ENCODE data around the gene ZNF146. TPM values are rescaled to one million over a fixed set of nuclear protein-coding genes. Genes with fewer than 3 reads are reported as not detected.
"Not testable (repeated sequence)": the region's sequence is repeated elsewhere in the genome, so short reads cannot be mapped to it uniquely, and the experiment has no call there.

The ZNF146 gene
- total RNA-seq, 1 donor from 2014 or later: 29.1 TPM

DNA sequence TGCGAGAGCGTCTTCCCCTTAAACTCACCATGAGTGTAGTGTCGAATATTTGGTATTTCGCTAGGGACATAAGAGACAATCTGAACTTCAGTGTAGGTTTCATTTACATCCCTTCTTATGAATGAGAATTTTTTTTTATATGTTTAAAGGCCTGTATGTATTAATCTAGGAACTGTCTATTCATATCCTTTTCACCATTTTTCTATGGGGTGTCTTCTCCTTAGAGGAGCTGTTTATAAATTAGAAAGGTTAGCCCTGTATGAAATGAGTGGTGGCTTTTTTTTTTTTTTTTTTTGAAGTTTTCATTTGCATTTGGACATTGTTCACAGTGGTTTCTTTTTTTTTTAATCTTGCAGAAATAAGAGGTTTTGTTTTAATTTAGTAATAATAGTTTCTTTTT is 7.6 kb downstream of the ZNF146 start:
- intact Hi-C loops (cut with micrococcal nuclease): no loop called here
- DNase-seq (no peak), ATAC-seq (no peak)

DNA sequence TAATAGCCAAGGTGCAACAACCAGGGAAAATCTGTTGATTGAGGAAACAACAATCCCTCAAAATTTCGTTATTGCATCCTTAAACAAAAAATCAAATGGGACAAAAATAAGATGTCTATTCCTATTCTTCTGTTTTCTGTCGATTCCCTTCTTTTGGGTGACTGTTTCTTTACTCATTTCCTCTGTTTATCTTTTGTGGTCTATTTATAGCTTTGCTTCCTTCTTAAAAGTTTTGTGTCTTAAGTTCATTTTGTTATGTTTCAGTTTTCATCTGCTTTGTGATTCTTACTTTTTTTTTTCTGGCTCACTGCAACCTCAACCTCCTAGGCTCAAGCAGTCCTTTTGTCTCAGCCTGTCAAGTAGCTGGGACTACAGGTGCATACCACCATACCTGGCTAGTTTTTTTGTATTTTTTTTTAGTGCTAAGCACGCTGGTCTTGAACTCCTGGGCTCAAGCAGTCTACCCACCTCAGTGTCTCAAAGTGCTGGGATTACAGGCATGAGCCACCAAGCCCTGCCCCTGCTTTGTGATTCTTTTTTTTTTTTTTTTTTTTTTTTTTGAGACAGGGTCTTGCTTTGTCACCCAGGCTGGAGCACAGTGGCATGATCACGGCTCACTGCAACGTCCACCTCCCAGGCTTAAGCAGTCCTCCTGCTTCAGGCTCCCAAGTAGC is 10.4 kb downstream of the ZNF146 start:
- intact Hi-C loops (cut with micrococcal nuclease): no loop called here
- ATAC-seq: no peak
- DNase-seq: no peak

DNA sequence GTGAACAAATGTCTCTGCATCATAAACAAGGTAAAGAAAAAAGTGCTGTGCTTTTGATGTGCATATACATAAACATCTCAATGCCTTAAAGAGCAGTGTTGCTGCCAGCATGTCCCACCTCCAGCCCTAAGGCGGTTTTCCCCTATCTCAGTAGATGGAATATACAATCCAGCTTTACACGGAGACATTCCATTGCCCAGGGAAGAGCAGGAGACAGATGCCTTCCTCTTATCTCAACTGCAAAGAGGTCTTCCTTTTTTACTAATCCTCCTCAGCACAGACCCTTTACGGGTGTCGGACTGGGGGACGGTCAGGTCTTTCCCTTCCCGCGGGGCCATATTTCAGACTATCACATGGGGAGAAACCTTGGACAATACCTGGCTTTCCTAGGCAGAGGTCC is 18.7 kb downstream of the ZNF146 start:
- DNase-seq; intact Hi-C loops (cut with micrococcal nuclease); ATAC-seq: not testable (repeated sequence)

DNA sequence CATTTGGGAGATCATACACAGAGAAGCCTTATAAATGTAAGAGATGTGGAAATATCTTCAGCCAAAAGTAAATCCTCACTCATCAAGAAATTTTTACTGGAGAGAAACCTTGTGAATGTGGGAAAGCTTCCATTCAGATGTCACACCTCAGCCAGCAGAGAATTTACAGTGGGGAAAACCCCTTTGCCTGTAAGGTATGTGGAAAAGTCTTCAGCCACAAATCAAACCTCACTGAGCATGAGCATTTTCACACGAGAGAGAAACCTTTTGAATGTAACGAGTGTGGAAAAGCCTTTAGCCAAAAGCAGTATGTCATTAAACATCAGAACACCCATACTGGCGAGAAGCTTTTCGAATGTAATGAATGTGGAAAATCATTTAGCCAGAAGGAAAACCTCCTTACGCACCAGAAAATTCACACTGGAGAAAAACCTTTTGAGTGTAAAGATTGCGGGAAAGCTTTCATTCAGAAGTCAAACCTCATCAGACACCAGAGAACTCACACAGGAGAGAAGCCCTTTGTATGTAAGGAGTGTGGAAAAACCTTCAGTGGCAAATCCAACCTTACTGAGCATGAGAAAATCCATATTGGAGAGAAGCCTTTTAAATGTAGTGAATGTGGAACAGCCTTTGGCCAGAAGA is 21.5 kb downstream of the ZNF146 start:
- intact Hi-C loops (cut with micrococcal nuclease): no loop called here
- DNase-seq: no peak
- ATAC-seq: no peak

DNA sequence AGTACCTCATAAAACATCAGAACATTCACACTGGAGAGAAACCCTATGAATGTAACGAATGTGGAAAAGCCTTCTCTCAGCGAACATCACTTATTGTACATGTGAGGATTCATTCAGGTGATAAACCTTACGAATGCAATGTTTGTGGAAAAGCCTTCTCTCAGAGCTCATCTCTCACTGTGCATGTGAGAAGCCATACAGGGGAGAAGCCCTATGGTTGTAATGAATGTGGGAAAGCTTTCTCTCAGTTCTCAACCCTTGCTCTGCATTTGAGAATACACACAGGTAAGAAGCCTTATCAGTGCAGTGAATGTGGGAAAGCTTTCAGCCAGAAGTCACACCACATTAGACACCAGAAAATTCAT is 22.0 kb downstream of the ZNF146 start:
- intact Hi-C loops (cut with micrococcal nuclease): no loop called here
- ATAC-seq (no peak), DNase-seq (no peak)

DNA sequence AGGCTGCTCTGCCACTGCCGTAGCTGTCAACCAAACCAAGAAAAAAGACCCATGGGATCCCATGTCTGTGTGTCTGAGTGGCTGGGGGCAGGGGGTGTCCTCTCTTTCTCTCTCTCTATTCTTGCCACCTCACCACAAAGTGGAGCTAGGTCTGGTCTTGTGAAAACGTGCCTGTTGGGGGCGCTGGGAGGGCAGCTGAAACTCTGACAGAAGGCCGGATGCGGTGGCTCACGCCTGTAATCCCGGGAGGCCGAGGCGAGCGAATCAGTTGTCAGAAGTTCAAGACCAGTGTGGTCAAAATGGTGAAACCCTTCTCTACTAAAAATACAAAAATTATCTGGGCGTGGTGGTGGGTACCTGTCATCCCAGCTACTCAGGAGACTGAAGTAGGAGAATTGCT is 29.2 kb downstream of the ZNF146 start:
- DNase-seq (no peak), ATAC-seq (no peak)
- intact Hi-C loops (cut with micrococcal nuclease): no loop called here

DNA sequence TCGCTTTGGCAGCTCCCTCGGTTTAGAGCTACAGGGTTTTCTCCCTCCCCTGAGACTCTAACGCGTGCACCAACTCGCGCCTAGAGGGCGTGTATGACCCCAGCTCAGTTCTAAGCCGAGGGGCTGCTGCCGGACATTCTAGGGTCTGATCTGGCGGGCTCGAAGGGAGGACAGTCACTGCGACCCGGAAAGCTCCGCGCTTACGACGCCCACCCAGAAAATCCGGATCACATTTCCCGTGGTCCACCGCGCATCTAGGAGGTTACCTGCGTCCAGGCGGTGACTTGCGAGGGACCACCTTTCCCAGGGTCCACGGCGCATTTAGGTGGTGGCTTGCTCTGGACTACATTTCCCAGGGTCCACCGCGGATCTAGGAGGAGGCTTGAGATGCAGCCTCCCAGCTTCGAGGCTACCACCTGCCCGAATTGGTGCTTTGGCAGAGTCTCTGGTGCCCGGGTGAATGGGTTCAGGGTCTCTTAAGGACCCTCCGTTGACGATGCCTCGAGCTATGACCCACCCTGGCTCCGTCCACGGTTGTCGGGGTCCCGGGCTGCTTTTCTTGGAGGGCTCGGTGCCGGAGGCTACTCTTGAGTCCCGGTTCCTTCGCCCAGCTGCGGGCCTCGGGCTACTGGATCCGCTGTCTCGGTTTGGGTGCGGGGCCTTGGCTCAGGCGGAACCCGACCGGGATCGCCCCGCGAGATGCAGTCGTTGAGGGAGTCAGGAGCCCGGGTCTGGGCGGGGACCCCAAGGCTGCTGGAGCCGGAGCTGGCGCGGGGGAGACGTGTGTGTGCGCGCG is 30.5 kb downstream of the ZNF146 start:
- intact Hi-C loops (cut with micrococcal nuclease): no loop called here
- peak; percentile 65 for ATAC-seq

DNA sequence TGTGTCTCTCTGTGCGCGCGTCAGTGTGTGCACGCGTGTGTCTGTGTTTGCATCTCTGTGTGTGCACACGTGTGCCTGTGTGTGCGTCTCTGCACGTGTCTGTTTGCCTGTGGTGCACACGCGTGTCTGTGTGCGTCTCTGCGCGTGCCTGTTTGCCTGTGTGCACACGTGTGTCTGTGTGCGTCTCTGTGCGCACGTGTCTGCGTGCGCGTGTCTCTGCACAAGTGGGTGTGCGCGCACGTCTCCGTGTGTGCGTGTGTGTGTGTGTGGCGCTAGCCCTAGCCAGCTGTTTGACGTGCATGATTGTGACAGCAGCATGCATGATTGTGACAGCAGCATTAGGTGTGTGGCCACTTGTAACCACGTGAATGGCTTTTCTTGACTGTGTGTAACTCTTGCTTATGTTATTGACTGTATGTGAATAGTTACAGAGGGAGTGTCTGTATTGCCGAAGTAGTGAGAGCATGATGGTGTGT is 31.1 kb downstream of the ZNF146 start:
- no peak for DNase-seq
- intact Hi-C loops (cut with micrococcal nuclease): no loop called here
- peak; percentile 22 for ATAC-seq

More for the DNA sequence above, 30.5 kb downstream of the ZNF146 start:
- DNase-seq: no peak

DNA sequence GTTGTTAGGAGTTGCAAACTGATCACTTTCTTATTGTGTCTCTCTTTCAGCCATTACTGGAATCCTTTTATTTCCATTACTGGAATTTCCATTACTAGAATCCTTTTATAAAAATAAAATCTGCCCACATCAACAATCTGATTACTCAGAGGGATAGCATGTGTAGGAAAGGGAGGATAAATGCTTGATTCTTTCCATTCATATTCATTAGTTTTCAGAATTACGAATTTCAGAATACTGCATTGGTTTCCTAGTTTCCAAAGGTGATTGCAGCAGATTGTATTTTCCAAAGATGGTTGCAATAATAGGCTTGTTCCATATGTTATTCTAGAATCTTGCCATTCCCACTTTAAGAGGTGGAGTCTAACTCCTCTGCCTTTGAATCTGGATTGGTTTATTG is 37.1 kb downstream of the ZNF146 start:
- ATAC-seq: no peak
- intact Hi-C loops (cut with micrococcal nuclease): no loop called here
- DNase-seq: no peak

DNA sequence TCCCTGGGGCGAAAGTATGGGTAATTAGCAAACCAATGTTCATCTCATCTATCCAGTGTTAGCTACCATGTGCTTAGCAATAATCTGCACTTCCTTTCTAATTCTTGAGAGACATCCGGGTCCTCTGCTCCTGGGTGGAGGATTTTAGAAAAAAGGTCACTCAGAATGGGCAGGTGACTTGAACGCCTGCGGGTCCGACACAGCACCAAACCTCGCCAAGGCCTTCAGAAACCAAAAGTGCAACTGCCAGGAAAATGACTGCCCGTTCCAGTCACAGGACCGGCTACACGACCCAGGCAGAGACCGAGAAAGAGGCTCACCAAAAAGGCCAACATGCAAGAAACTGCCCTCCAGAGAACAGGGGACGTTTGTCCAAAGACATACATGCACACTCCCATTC is 39.9 kb downstream of the ZNF146 start:
- intact Hi-C loops (cut with micrococcal nuclease): no loop called here
- DNase-seq (no peak), ATAC-seq (no peak)

DNA sequence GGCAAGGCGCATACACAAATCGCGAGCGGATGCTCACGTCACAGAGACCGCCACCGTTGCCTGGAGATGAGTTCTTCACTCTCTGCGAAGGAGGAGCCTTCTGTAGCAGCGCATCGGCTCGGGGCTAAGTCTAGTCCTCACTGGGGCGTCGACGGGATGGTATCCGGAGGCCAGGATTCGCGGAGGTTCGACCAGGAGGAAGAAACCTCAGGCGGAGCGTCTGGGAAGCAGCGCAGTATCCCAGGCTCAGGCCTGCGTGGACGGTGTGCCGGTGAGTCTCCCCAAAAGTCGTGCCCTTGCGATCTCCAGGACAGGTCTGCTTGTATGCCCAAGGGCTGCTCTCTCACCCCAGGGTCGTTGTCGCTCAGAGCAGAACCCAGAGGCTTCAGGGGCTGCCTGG is 40.4 kb downstream of the ZNF146 start:
- DNase-seq (no peak), ATAC-seq (no peak)
- intact Hi-C loops (cut with micrococcal nuclease): no loop called here

DNA sequence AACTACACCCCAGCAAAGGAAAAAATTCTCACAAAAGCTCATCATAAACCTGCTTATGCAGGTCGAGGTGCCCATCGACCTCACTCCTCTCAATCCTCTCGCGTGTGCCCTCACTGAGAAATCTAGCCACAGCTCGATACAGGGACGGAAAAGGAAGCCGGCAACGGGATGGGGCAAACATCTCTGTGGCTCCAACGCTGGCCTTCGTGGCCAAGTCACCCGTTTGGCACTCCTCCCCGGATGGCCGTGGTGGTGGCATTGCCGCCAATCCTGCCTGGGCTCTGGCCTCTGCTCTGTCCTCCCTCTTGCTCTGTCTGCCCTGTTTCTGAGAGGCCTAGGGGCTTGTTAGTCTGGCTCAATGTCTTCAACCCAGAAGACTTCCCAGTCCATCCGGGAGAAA is 41.2 kb downstream of the ZNF146 start:
- intact Hi-C loops (cut with micrococcal nuclease): no loop called here
- ATAC-seq: no peak
- no peak for DNase-seq

DNA sequence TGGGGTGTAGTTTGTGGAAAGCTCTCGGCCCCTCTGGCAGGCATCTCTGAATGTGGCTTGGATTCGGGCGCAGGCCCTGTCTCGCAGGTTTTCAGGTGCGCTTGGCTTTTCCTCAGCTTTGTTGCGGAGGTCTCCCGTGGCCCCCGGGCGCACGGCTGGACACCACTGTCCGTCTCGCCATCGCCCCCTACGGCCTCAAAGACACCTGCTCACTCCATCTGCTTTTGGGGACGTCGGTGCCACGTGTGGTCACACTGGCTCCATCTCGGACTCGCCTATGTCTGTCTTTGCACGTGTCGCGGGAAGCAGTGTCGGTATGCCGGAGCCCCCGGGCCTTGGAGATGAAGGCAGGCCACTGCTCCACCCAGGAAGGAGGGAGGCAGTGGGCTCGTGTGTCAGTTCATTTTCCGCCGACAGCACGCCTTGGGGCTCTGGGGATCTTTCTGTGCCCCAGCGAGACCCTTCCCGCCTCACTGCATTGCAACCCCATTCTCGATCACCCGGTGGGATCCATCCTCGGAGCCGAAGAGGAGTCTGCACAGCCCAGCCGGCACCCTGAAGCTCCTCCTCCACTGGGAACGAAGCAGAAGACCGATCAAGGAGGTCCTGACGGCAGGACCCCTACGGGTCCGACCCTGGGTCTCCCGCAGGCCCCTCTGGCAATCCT is 42.1 kb downstream of the ZNF146 start:
- intact Hi-C loops (cut with micrococcal nuclease): no loop called here
- DNase-seq (peak; percentile 28), ATAC-seq (peak; percentile 35)

DNA sequence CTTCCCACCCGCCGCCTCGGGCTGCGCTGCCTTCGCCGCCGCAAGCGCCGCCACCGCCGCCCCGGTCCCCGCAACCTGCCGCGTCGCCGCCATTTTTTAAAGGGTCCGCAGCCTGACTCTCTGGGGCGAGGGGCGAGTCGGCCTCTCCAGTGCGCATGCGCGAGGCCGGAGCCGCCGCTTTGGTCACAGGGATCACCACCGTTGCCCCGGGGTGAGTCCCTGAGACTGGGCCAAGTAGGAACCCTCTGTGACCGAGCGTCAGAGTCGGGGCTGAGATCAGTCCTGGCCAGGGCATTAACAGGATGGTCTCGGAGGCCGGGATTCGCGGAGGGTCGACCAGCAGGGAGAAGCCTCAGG is 42.6 kb downstream of the ZNF146 start:
- intact Hi-C loops (cut with micrococcal nuclease): no loop called here
- DNase-seq: peak; percentile 73
- ATAC-seq: peak; percentile 92

DNA sequence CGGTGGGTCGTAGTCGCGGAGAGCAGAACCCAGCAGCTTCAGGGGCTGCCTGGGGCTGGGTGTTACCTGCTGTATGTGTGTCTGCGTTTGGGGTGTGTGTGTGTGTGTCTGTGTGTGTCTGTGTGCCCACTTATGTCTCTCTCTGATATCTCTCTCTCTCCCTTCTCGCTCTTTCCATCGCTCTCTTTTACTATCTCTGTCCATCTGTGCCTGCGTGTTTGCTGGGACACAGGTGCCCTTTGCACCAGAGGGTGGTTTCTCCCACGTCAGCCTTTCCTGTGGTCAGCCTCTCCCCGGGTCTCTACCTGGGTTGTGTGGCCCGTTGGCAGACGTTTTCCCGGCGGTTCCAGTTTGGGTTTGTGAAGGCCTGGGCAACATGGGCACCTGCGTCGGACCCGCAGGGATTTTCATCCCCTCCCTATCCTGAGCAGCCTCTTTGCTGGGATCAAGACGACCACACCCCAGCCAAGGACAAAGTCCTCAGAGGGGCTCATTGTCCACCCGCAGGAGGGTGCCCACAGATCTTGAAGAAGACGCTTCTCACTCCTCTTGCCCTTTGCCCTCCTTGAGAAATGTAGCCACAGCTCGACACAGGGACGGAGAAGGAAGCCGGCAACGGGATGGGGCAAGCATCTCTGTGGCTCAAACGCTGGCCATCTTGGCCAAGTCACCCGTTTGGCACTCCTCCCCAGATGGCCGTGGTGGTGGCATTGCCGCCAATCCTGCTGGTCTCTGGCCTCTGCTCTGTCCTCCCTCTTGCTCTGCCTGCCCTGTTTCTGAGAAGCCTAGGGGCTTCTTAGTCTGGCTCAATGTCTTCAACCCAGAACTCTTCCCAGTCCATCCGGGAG is 43.3 kb downstream of the ZNF146 start:
- DNase-seq: no peak
- intact Hi-C loops (cut with micrococcal nuclease): no loop called here
- peak; percentile 17 for ATAC-seq

DNA sequence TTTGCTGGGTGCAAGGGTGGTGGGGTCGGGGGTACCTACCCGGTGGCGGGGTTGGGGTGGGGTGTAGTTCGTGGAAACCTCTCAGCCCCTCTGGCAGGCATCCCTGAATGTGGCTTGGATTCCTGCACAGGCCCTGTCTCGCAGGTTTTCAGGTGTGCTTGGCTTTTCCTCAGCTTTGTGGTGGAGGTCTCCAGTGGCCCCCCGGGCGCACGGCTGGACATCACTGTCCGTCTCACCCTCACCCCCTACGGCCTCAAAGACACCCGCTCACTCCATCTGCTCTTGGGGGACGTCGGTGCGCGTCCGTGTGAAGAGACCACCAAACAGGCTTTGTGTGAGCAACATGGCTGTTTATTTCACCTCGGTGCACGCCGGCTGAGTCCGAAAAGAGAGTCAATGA is 44.3 kb downstream of the ZNF146 start:
- ATAC-seq (no peak), DNase-seq (no peak)
- intact Hi-C loops (cut with micrococcal nuclease): no loop called here

DNA sequence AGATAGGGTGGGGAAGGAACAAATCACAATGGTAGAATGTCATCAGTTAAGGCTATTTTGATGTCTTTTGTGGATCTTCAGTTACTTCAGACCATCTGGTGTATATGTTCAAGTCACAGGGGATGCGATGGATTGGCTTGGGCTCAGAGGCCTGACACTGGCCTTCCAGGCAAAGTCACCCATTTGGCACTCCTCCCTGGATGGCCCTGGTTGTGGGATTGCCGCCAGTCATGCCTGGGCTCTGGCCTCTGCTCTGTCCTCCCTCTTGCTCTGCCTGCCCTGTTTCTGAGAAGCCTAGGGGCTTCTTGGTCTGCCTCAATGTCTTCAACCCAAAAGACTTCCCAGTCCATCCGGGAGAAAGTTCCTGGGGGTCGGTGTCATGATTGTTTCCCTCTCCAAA is 50.2 kb downstream of the ZNF146 start:
- DNase-seq (peak; percentile 44), ATAC-seq (peak; percentile 72)
- intact Hi-C loops (cut with micrococcal nuclease): no loop called here

DNA sequence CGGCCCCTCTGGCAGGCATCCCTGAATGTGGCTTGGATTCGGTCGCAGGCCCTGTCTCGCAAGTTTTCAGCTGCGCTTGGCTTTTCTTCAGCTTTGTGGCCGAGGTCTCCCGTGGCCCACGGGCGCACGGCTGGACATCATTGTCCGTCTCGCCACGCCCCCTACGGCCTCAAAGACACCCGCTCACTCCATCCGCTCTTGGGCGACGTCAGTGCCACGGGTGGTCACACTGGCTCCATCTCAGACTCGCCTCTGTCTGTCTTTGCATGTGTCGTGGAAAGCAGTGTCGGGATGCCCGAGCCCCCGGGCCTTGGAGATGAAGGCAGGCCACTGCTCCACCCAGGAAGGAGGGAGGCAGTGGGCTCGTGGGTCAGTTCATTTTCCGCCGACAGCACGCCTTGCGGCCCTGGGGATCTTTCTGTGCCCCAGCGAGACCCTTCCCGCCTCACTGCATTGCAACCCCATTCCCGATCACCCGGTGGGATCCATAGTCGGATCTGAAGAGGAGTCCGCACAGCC is 51.0 kb downstream of the ZNF146 start:
- intact Hi-C loops (cut with micrococcal nuclease): no loop called here
- no peak for DNase-seq
- no peak for ATAC-seq
